Bronchial epithelial cell (primary cell): ENCODE data around the gene ANKRD39. TPM values are rescaled to one million over a fixed set of nuclear protein-coding genes. Genes with fewer than 3 reads are reported as not detected.

Source experiments
- DNase-seq: peaks from one replicate; pipeline ENCODE4 v3.0.0-alpha.2; 2010; ENCODE audit warnings: low read depth
- FAIRE-seq: peaks from 2 replicates; lab custom pipeline; 2011; peaks lifted over from hg19 to GRCh38; lab: Jason Lieb, UNC
- H3K27me3 ChIP-seq: 2 replicates; pipeline ENCODE4 v1.5.1; 2011; ENCODE audit warnings: low read length; ENCODE audit not compliant: control insufficient read depth, insufficient read depth
- H3K36me3 ChIP-seq: 2 replicates; pipeline ENCODE4 v1.5.1; 2011; ENCODE audit warnings: low read length; ENCODE audit not compliant: control insufficient read depth, insufficient read depth
- H3K4me3 ChIP-seq: 2 replicates; pipeline ENCODE4 v1.5.1; 2011; ENCODE audit warnings: mild to moderate bottlenecking, low read depth, low read length, control low read depth
- total RNA-seq: library from RNA; depleted of rRNA; stranded (reverse); fragments of >200 nt; gene quantifications from 2 replicates; pipeline ENCODE4 v1.2.1, GENCODE V29; 2014
- TF ChIP-seq, protein P1 (sequence below): IDR thresholded peaks from 2 replicates; pipeline ENCODE4 v1.5.1; 2011; ENCODE audit warnings: mild to moderate bottlenecking, moderate library complexity, low read length, control low read depth, inconsistent platforms; ENCODE audit not compliant: insufficient read depth, severe bottlenecking

ANKRD39 gene
- total RNA-seq, 1 donor from 2014 or later = 8.2 TPM

DNA sequence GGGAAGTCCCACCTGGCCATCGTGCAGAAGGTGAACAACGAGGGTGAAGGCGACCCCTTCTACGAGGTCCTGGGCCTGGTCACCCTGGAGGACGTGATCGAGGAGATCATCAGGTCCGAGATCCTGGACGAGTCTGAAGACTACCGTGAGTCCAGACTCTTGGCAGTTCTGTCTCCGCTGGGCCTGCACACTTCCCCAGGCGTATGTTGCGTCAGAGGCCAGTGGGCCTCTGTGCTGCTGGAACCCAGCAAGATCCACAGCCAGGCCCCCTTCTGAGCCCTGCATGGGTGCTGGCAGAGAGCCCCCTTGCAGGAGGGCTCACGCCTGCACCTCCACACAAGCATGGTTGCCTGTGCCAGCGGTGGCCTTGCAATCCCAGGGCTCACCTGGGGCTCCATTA is 32.8 kb downstream of the ANKRD39 start:
- FAIRE-seq (no peak), DNase-seq (no peak)
- H3K27me3 ChIP-seq = no peaks in the 10 kb centered on the region
- peaks cover 16% of the 10 kb centered on the region for H3K36me3 ChIP-seq
- H3K4me3 ChIP-seq = no peak overlapping the region
- TF ChIP-seq, protein P1, sequence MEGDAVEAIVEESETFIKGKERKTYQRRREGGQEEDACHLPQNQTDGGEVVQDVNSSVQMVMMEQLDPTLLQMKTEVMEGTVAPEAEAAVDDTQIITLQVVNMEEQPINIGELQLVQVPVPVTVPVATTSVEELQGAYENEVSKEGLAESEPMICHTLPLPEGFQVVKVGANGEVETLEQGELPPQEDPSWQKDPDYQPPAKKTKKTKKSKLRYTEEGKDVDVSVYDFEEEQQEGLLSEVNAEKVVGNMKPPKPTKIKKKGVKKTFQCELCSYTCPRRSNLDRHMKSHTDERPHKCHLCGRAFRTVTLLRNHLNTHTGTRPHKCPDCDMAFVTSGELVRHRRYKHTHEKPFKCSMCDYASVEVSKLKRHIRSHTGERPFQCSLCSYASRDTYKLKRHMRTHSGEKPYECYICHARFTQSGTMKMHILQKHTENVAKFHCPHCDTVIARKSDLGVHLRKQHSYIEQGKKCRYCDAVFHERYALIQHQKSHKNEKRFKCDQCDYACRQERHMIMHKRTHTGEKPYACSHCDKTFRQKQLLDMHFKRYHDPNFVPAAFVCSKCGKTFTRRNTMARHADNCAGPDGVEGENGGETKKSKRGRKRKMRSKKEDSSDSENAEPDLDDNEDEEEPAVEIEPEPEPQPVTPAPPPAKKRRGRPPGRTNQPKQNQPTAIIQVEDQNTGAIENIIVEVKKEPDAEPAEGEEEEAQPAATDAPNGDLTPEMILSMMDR = no peak

DNA sequence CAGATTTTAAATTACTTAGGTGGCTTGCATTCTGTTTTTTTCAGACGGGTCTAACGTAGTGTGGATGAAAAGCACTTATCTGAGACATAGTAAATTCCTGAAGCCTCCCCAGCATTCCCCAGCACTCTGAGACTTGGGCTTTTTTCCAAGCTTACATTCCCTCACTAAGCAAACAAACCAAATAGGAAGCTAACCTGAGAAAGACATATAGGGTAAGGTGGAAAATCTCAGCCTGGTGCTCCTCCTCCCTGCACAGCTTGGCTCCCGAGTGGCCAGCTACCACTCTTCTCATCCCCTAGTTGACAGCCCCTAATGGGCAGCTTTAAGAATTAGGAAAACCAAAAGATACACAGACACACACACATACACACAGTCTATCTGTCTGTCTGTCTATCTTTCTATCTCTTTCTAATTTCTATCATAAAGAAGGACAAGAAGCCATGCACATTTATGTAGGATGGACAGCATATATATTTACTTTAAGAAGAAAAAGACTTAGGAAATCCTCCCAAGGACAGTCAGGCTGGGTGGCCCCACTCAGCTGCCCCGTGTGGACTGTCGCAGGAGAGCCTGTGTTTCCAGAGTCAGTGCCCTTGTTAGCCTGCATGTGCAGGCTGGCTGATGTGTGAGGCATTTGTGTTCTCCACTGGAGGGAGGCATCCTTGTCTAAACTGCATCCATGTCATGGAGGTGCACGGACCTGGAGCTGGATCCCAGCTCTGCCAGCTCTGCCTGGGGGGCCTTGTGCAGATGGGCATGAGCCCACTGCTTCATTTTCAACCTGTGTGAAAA is 33.5 kb downstream of the ANKRD39 start:
- TF ChIP-seq, protein P1 = no peak
- Histone ChIP-seq H3K27me3 (no peaks in the 10 kb centered on the region), H3K4me3 (no peak overlapping the region), H3K36me3 (peaks cover 16% of the 10 kb centered on the region)
- FAIRE-seq (no peak), DNase-seq (peak; percentile 34)

DNA sequence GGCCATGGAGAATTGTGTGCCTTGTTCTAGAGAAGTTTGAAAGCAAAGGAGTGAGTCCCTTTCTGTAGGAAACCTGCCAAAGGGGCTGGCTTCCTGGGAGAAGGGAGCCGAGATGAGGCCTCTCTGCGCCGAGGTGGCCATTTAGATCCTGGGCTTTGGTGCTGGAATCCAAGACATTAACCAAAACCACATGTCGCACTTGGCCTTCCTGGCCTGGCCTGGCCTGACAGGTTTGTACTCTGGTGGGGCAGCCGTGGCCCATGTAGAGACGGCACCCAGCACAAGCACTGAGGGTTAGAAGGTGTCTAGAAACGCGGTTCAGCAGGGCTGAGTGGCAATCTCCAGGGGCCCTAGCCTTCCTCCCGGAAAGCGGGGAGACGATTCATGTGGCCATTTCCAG is 34.6 kb downstream of the ANKRD39 start:
- H3K27me3 ChIP-seq = no peaks in the 10 kb centered on the region
- no peak overlapping the region for H3K4me3 ChIP-seq
- TF ChIP-seq, protein P1 = no peak
- FAIRE-seq = no peak
- DNase-seq = no peak
- H3K36me3 ChIP-seq = peaks cover 11% of the 10 kb centered on the region

DNA sequence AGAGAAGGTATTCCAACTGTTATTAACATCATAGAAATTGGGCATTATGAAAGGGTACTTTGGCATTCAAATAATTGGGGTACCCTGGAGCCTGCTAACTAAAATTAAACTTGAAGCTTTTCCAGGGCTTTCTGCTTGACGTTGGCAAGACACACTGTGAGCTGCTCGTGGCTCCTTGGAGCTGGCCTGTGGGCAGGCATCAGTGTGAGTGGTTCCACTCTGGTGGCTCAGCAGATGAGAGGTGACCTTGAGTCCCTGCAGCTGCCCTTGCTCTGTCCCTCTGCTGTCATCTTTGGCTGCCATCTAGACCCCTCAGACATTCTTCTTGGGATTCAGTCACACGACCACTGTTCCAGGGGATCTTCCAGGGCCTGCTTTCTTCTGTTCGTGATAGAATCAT is 35.0 kb downstream of the ANKRD39 start:
- no peak for FAIRE-seq
- no peak for DNase-seq
- H3K36me3 ChIP-seq = peaks cover 6% of the 10 kb centered on the region
- TF ChIP-seq, protein P1 = no peak
- no peak overlapping the region for H3K4me3 ChIP-seq
- H3K27me3 ChIP-seq = no peaks in the 10 kb centered on the region

DNA sequence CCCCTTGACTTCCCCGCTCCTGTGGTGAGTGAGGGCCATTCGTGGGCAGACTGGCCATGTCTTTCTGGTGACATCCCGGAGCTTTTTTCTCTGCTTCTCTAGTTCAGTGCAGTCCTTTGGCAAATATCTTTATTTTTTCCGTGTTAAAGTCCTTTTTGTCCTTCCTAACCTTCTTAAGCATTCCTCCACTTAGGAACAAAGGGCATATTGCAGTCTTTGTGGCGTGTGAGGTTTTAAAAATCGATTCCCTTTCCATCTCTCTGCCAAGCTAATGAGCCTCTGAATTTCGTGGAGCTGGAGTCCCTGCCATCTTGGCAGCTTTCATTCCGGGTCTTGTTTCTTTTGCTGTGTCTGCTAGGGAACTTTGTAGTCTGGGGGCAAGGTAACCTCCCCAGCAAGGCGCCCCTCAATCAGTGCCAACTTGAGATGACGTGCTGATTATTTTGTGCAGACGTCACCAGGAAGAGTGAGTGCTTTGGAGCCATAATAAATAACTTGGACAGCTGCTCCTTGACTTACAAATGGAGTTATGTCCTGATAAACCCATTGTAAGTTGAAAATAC is 36.6 kb downstream of the ANKRD39 start:
- Histone ChIP-seq H3K4me3 (no peak overlapping the region), H3K36me3 (peaks cover 1% of the 10 kb centered on the region), H3K27me3 (no peaks in the 10 kb centered on the region)
- DNase-seq (no peak), FAIRE-seq (no peak)
- TF ChIP-seq, protein P1 = no peak
